NCI-H748 (cell line): ENCODE data around the gene S100A5.

Experiments used
- DNase-seq: peaks from one replicate; lab custom pipeline; 2025; ENCODE audit not compliant: unreplicated experiment; lab: John Stamatoyannopoulos, UW

The S100A5 gene

DNA sequence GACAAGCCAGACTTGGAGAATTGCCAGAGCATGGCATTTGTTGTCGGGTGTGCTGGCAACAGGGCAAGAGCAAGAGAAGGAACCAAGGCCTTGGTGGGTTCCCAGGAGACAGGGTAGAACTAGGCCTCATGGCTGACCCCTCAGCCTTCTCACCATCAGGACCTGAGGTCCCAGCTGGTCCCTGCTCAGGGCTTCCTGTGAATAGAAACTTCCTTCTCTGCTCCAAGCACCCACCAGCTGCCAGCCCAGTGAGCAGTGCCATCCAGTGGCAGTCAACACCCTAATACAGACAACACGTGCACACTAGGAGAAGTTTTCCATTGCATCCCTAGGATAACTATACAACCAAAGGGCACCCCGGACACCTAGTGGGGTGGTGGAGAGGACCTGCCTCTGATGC lies 27.7 kb downstream of the S100A5 start:
- no peak for DNase-seq

DNA sequence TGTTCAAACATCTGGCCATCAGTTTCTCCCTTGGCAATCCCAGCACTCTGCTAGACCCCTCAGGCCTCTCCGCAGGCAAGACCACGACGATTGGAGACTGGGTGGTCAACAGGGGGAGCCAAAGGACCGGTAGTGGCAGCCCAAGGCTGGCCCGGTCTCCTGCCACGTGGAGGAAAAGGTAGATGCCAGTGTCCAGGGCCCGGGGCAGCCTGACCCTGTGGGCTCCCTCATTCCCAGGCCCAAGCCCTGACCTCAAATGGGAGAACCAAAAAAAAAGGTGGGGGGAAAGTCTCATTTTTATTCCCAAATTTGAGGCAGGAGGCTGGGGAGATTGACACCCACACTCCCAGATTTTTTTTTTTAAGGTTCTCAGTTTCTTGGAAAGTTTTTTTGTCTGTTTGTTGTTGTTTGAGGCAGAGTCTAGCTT lies 29.7 kb downstream of the S100A5 start:
- peak; percentile 78 for DNase-seq

DNA sequence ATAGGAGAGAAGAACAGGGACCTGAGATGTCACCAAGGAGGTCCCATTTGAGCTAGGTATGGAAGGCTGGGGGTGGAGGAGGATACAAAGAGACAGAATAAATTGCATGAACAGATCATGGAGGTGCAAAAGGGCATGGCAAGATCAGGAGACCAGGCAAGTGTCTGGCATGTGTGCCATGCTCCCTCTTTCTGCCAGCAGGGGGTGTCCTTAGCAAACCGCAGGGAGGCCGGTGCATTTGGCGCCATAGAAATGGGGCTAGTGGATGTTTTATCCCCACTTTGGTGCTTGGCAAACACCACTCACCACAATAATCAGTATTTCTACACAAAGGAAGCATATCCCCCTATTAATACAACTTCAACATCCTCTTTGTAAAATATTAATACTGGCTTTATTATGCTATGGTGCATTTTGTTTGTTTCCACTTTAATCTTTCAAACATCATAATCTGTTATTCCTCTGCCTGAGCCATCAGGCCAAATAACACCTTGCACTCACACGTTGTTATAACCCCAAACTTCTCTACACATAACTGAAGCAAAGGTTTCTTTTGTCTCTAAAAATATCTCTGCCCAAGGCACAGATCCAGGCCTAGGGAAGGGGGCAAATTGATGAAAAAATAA lies 30.9 kb downstream of the S100A5 start:
- peak; percentile 50 for DNase-seq

DNA sequence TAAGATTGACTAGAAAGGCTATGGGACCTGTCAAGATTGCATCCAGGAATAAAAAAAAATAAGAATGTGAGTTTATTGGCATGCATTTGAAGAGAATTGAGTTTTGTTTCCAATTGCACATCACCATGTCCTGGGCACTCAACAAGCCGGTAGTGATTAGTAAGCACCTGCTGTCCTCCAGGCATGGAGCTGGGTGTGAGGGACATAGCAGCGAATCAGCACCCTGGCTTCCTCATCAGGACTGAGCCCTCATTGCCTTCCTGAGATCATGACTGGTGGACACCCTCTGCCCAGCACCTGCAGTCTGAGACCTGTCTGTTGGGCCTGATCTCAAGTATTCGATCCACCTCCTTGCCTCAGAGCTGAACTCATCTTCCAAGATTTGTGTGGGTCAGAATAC lies 31.7 kb downstream of the S100A5 start:
- no peak for DNase-seq

DNA sequence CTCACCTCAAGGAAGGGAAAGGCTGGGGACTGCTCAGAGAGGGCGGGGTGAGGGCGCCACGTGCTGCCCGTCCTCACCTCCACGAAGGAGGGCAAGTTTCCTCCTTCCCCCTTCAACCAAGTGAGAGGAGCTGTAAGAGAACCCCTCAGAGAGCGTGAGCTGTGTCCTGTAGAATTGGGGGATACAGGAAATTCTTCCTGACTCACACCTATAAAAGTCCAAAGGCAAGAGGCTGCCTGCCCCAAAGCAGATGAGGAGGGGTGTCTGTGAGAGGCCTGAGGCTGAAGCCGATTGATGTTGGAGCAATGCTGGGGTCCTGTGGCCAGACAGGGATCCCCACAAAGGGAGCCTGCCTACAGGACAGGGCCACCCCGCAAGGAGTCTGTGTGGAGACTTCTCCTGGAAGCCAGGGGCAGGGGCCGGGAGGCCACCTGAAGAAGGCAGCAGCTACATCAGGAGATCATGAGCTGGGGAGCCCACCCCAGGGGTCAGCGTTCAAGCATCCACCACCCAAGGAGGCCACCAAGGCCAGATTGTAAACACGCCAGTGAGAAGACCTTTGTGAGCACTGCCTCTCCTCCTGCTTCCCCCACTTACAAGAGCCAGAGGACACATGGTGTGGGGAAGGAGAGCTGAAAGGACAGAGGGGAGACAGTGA lies 32.7 kb downstream of the S100A5 start:
- no peak for DNase-seq

DNA sequence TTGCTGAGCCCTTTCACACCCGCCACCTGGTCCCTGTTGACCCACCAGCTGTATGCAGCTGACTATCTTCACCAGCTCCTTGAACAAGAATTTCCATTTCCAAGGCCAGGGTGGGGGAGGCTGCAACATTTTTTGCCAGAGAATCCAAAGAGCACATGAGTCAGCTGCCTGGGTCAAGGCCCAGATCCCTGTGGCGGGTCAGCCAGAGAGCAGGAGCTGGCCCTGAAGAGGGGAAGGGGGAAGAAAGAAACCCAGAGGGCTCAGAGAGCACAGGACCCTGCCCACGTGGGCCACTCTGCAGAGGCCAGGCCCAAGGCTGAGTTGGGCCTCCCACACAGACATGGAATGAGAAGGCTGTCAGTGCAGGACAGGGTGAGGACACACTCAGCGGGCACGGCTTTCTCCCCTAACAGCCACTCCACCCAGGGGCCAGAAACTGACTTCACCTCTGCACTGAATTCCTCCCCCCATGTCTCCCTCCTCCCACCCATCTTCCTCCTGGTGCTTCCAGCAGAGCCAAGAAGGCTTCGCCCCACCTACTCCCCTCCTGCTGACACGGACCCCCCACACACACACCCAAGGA lies 33.8 kb downstream of the S100A5 start:
- DNase-seq = no peak

DNA sequence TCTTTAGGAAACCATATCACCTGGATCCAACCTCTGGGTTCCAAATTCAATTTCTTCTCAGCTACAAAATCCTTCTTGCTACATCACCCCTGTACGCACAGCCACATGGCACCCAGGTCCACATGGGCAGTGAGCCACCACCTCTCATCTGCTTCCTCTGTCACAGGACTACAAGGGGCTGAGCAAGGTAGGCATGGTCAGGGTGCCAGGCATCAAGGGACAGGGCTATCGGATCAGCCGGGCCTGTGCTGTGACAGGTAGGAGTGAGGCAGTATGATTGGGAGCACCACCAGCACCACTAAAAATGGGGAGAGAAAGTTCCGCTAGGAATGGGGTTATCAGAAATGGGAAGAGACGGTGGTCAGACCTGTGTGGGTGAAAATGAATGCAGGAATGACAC lies 34.3 kb downstream of the S100A5 start:
- no peak for DNase-seq

DNA sequence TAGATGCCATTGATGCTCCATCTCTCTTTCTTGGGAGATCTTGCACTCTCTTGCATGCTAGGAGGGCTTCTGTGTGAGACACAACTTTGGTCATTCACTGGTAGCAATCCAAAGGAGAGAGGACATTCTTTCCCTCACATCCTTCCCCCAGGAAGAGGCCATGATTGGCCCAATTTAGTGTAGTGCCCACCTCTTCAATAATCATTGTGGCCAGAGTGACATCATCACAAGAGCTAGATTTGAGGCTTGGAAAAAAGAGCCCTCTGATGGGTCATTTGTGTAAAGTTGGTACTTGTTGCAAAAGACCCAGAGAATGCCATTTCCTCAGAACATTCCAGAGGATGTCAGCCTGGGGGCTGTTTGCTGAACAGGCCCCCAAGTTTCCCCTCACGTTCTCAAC lies 35.2 kb downstream of the S100A5 start:
- DNase-seq = no peak

DNA sequence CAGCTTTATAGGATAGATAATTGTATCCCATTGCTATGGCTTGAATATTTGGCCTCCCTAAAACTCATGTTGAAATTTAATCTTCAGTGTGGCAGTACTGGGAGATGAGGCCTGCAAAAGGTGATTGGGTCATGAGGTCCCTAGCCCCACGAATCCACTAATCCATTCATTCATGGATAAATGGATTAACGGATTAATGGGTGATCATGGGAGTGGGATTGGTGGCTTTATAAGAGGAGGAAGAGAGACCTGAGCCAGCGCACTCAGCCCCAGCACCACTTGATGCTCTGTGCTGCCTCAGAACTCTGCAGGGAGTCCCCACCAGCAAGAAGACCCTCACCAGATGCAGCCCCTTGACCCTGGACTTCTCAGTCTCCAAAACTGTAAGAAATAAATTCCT lies 37.0 kb downstream of the S100A5 start:
- DNase-seq = no peak

DNA sequence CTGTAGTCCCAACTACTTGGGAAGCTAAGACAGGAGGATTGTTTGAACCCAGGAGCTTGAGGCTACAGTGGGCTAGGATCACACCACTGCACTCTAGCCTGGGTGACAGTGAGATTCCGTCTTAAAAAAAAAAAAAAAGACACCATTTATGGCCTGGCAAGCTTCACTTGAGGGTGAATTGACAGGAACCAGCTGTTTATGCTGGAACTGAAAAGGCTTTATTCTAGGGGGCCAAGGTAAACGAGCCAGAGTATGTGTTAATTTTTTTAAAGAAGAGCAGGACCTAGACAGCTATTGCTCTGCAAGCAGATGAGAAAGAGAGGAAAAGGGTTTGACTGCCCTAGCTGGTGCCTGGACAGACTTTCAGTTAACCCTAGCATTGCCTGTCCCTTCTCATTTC lies 42.0 kb downstream of the S100A5 start:
- DNase-seq = no peak

DNA sequence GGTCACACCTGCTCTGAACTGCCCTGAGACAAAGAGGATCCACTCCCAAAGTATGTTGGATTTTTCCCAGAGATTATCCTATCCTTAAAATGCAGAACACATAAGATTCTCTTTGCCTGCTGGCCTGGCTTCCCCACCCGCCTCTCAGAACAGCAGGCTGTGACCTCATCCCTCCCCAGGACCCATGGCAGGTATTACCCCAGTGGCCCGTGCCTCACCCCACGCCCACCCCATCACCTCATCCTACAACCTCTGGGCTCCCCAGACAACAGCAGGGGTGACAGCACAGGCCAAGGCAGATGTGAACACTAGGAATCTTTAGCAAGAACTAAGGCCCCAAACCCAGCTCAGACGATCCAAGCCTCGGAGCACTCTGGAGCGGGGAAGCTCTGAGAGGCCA lies 45.2 kb downstream of the S100A5 start:
- no peak for DNase-seq

DNA sequence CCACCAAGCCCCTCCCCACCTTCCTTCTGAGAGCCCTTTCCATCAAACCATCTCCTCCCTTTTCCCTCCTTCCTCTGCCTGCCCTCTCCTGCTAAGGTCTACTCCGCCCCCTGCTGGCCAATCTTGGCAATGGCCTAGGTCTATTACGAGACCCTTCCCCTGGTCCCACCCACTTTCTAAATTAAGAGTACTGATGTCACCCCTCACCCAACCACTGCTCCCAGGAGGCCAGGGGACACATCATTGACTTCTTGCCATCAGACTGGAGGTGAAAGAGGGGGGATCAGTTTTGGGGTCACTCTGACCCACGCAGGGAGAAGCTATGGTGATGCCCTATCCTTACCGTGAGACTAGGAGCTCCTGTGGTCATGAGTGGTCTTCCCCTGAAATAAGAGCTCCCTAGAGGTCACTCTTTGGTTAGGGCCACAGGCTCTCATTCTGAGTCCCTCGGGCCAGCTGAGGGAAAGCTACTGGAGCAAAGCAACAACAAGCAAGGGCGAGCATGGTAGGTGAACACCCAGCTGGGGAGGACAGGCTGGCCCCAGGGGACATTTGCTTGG lies 45.7 kb downstream of the S100A5 start:
- DNase-seq = peak; percentile 81

DNA sequence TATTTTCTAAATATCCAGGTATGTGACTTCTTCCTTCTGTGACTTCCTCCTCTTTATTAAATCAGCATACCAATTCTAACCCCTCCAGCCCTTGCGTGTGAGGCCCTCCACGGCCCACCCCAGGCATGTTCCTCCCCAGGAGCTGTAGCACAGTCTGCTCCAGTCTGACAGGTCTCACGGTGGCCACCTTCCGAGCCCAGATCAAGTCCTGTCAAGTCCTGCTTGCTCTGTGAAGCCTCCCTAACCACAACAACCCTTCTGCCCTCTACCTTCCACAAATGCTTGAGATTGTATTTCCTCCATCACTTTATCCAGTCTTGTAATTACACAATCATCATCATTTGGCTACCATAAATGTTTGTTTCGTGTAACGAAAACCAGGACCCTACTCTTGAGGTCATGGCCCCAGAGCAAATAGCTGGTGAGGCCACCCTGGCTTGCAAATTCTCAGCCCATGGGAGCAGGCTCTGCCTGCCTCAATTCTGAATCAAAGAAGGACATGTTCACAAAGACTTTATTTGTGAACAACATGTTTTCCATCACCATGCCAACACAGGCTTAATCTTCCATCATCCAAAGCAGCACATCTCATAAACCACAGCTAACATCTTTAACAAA lies 47.3 kb downstream of the S100A5 start:
- peak; percentile 38 for DNase-seq

DNA sequence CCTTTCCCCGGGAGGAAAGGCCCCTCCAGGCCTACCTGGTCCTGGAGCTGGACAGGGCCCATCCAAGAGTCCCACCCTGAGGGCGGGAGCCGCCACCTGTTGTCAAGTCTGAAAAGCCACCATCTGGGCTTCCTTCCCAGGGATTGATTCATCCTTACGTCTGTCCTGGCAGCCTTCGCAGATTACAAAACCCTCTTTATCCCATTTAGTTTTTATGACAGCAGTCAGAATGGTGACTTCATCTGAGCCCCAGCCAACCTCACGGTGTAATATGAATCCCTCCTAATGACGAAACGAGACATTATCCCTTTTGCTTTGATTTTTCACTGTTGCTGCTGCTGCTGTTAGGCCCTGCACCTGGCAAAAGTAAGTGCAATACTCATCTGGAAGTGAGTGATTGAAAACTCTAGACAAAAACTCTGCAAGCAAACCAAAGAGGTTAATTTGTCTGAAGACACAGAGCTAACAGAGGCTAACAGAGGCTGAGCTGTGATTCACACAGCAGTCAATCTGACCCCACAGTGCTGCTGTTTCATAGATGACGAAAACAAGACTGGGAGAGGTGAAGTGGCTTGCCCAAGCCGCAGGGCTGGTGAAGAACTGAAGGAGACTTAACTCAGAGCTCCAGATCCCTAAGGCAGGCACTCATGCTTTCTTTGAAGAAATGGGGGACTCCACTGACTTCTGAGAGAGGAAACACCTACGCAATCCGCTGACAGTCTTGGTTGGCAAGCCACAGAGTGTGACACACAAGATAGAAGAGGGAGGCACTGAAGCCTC lies 50.3 kb downstream of the S100A5 start:
- DNase-seq = peak; percentile 88

DNA sequence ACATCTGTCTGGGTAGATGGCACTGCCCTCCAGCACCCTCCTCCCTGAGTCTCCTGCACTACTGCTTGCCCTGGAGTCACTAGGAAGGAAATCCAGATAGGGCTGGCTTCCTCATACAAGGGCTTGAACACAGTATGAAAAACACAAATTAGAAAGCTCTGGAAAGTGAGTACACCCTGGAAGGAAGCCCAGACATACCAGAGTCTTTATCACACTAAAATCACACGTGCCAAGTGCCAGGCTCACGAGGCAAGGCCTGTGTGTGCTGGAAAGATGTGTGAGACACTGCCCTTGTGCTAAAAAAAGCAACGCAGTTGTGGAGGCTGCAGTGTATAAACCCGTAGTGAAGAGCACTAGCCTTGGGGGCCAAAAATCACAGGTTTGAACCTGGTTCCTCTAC lies 52.0 kb downstream of the S100A5 start:
- no peak for DNase-seq

DNA sequence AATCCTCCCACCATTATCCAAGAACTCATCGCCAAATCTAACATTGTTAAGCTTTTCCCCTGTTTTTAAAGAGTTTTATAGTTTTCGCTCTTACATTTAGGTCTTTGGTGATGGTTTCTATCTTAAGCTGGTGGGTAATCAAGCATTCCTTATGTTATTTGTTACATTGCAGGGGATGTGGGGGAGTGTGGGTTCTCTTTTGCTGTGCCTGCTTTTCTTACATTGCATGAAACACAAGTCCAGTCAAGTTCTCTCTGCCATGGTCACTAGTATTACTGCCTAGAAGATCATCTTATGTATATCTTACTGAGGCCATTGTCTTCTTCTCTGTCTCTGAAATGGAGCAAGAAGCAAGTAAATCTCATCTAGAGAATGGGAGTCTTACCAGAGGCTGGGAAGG lies 53.0 kb downstream of the S100A5 start:
- DNase-seq = no peak
